OCI-LY7 (cell line): ENCODE measurements around the gene RHEBL1. TPM values are rescaled to one million over a fixed set of nuclear protein-coding genes. Genes with fewer than 3 reads are reported as not detected.

Source experiments
- BruUV-seq: library from RNA; stranded (reverse); fragments of 400-500 nt; replicated peaks from 2 replicates; lab custom pipeline; 2021; lab: Mats Ljungman, UMichigan
- CTCF ChIA-PET: fragments of 300-600 bp; sonication (Branson Sonifier 250); formaldehyde crosslinking; loops from one replicate; lab custom pipeline; 2022; ENCODE audit warnings: antibody characterized with exemption; ENCODE audit not compliant: unreplicated experiment; lab: Charles Lee
- POLR2A ChIA-PET: fragments of 300-600 bp; sonication (Branson Sonifier 250); formaldehyde crosslinking; loops from one replicate; lab custom pipeline; 2022; ENCODE audit warnings: antibody characterized with exemption; lab: Charles Lee
- DNase-seq: peaks from one replicate; pipeline ENCODE4 v3.0.0-alpha.2; 2015; ENCODE audit warnings: low spot score
- H2AFZ ChIP-seq: fragments of 200-600 bp; sonication (generic), shearing (Covaris generic); 2 replicates; pipeline ENCODE4 v1.6.1; 2014; ENCODE audit warnings: mild to moderate bottlenecking, antibody characterized with exemption, low read length, moderate library complexity
- H3K27ac ChIP-seq: fragments of 200-600 bp; sonication (generic); 2 replicates; pipeline ENCODE4 v1.5.1; 2014; ENCODE audit warnings: mixed run types, low read depth, mild to moderate bottlenecking, moderate library complexity, low read length, inconsistent platforms; ENCODE audit not compliant: poor library complexity, severe bottlenecking
- H3K36me3 ChIP-seq: fragments of 200-600 bp; sonication (generic); 2 replicates; pipeline ENCODE4 v1.6.1; 2014; ENCODE audit warnings: mild to moderate bottlenecking, antibody characterized with exemption, low read length, moderate library complexity, mixed read lengths; ENCODE audit not compliant: insufficient read depth
- H3K4me1 ChIP-seq: fragments of 200-600 bp; sonication (generic); 2 replicates; pipeline ENCODE4 v1.5.1; 2014; ENCODE audit warnings: mild to moderate bottlenecking, low read length; ENCODE audit not compliant: insufficient read depth, poor library complexity, severe bottlenecking
- H3K4me2 ChIP-seq: fragments of 200-600 bp; sonication (generic); 2 replicates; pipeline ENCODE4 v1.6.1; 2014; ENCODE audit warnings: mild to moderate bottlenecking, low read length
- H3K4me3 ChIP-seq: fragments of 200-600 bp; sonication (generic); 2 replicates; pipeline ENCODE4 v1.5.1; 2014; ENCODE audit warnings: mild to moderate bottlenecking, low read depth, low read length; ENCODE audit not compliant: poor library complexity, severe bottlenecking
- H3K79me2 ChIP-seq: fragments of 200-600 bp; sonication (generic); 2 replicates; pipeline ENCODE4 v1.6.1; 2016; ENCODE audit warnings: low read depth, mild to moderate bottlenecking, low read length, moderate library complexity, mixed read lengths; ENCODE audit not compliant: insufficient read depth
- H3K9me2 ChIP-seq: fragments of 200-600 bp; sonication (generic); 2 replicates; pipeline ENCODE4 v1.6.1; 2016; ENCODE audit warnings: mild to moderate bottlenecking, low read length, mixed read lengths; ENCODE audit not compliant: insufficient read depth
- H3K9me3 ChIP-seq: fragments of 200-600 bp; sonication (generic); 2 replicates; pipeline ENCODE4 v1.6.1; 2014; ENCODE audit warnings: mild to moderate bottlenecking, mixed run types, low read length, mixed read lengths
- H4K20me1 ChIP-seq: fragments of 200-600 bp; sonication (generic); 2 replicates; pipeline ENCODE4 v1.6.1; 2014; ENCODE audit warnings: mild to moderate bottlenecking, antibody characterized with exemption, low read length, moderate library complexity, mixed read lengths; ENCODE audit not compliant: insufficient read depth
- CTCF ChIP-seq: fragments of 200-600 bp; sonication (generic); conservative IDR thresholded peaks from 2 replicates; pipeline ENCODE4 v1.5.1; 2014; ENCODE audit warnings: mild to moderate bottlenecking, antibody characterized with exemption, low read length, moderate library complexity, mixed read lengths
- EZH2phosphoT487 ChIP-seq: fragments of 200-600 bp; sonication (generic); IDR thresholded peaks from 2 replicates; pipeline ENCODE4 v1.6.1; 2018; ENCODE audit warnings: low read depth, borderline replicate concordance, mild to moderate bottlenecking, mixed run types, antibody characterized with exemption, low read length, moderate library complexity, mixed read lengths
- intact Hi-C: fragments of 100-400 bp; cut with micrococcal nuclease; formaldehyde crosslinking; loops from one replicate; pipeline ENCODE4 v1.10.0; 2022; ENCODE audit not compliant: unreplicated experiment
- total RNA-seq, 2 experiments: library from RNA; depleted of rRNA in 1 of 2; stranded (reverse); fragments of >200 nt in 1 of 2; shearing (Covaris generic) in 1 of 2; gene quantifications; 2 replicates each; pipeline ENCODE4 v1.2.3, GENCODE V29; 2014 to 2022

Gene RHEBL1
- total RNA-seq, 2 experiments from 2014 or later: 3.4 to 3.7 TPM

GRCh38 chr12:49108958-49109404 is 39.2 kb upstream of the RHEBL1 start:
- Histone ChIP-seq H3K4me3 (peak overlapping the region; percentile 81), H3K79me2 (no peaks in the 10 kb centered on the region), H3K27ac (no peak overlapping the region), H3K9me2 (no peaks in the 10 kb centered on the region), H3K4me2 (peak overlapping the region; percentile 76), H3K36me3 (peaks cover 3% of the 10 kb centered on the region; the same call in 1 of the 2 replicates), H3K9me3 (no peaks in the 10 kb centered on the region), H3K4me1 (peaks cover 44% of the 10 kb centered on the region), H4K20me1 (no peaks in the 10 kb centered on the region), H2AFZ (no peak overlapping the region)
- DNase-seq: no peak
- intact Hi-C loops: no loop called here
- TSS peak; percentile 53 for BruUV-seq
- TF ChIP-seq EZH2phosphoT487 (no peak), CTCF (no peak)
- POLR2A ChIA-PET: interaction anchor here (0.7 to 1.1 kb wide), 2 partner anchors 21 to 22 kb away, joined by 3 read pairs; partner anchors contain the start of gene TUBA1B
- CTCF ChIA-PET: no interaction called here

GRCh38 chr12:49105504-49106084 is 35.8 kb upstream of the RHEBL1 start:
- Histone ChIP-seq H3K36me3 (peaks cover 21% of the 10 kb centered on the region), H4K20me1 (no peaks in the 10 kb centered on the region), H3K4me2 (peak overlapping the region; percentile 49), H3K4me1 (peaks cover 43% of the 10 kb centered on the region), H3K4me3 (peak overlapping the region; percentile 10), H3K27ac (no peak overlapping the region), H3K9me2 (no peaks in the 10 kb centered on the region), H3K9me3 (no peaks in the 10 kb centered on the region), H2AFZ (peak overlapping the region; percentile 30; the same call in 1 of the 2 replicates), H3K79me2 (no peaks in the 10 kb centered on the region)
- ChIA-PET POLR2A (interaction anchor here (0.5 to 1.8 kb wide), 8 partner anchors 12 to 949 kb away, joined by 3 to 7 read pairs (median 4); no protein-coding TSS in a partner anchor), CTCF (interaction anchor here (0.7 to 3.4 kb wide), 2 partner anchors 14 to 17 kb away, joined by 3 to 16 read pairs; no protein-coding TSS in a partner anchor)
- BruUV-seq: no TSS peak
- TF ChIP-seq EZH2phosphoT487 (no peak), CTCF (no peak)
- peak; percentile 25 for DNase-seq
- intact Hi-C loops: no loop called here

- no peak for DNase-seq
- Histone ChIP-seq H3K9me3 (no peaks in the 10 kb centered on the region), H3K4me1 (peaks cover 43% of the 10 kb centered on the region), H3K36me3 (peaks cover 21% of the 10 kb centered on the region), H4K20me1 (no peaks in the 10 kb centered on the region), H2AFZ (no peak overlapping the region), H3K9me2 (no peaks in the 10 kb centered on the region), H3K79me2 (no peaks in the 10 kb centered on the region), H3K4me2 (peak overlapping the region; percentile 49; the same call in 1 of the 2 replicates), H3K27ac (no peak overlapping the region), H3K4me3 (no peak overlapping the region)
- ChIA-PET POLR2A (interaction anchor here (0.5 to 1.8 kb wide), 7 partner anchors 13 to 1198 kb away, joined by 3 to 6 read pairs (median 4); no protein-coding TSS in a partner anchor), CTCF (interaction anchor here (0.7 to 3.4 kb wide), 2 partner anchors 13 to 17 kb away, joined by 3 to 16 read pairs; no protein-coding TSS in a partner anchor)
- TF ChIP-seq EZH2phosphoT487 (no peak), CTCF (no peak)
- BruUV-seq: no TSS peak
- intact Hi-C loops: no loop called here
Measured at GRCh38 chr12:49104822-49105221, 35.0 kb upstream of the RHEBL1 start.
